Right kidney (tissue), 1 donor: Measurements from ENCODE around the gene SLC2A9.
A peak's percentile ranks its signal among the peaks of the same experiment; 100 is the strongest.

Experiments used
- DNase-seq: peaks from one replicate; pipeline ENCODE4 v3.0.0-alpha.2; 2016

The SLC2A9 gene

GRCh38 chr4:10019521-10020051, 1.7 kb downstream of the SLC2A9 start:
- DNase-seq, result no peak

- DNase-seq, result peak; percentile 93
Observed at GRCh38 chr4:10018818-10019461, 2.4 kb downstream of the SLC2A9 start.

GRCh38 chr4:10017037-10017893, 4.0 kb downstream of the SLC2A9 start:
- no peak for DNase-seq

- DNase-seq, result no peak
Observed at GRCh38 chr4:10016169-10016568, 5.1 kb downstream of the SLC2A9 start.

- peak; percentile 24 for DNase-seq
Observed at GRCh38 chr4:10015140-10015753, 6.0 kb downstream of the SLC2A9 start.

- no peak for DNase-seq
Observed at GRCh38 chr4:10013722-10014121, 7.6 kb downstream of the SLC2A9 start.

- DNase-seq, result no peak
Observed at GRCh38 chr4:10011885-10012284, 9.4 kb downstream of the SLC2A9 start.

- DNase-seq, result no peak
Observed at GRCh38 chr4:10011277-10011676, 10.0 kb downstream of the SLC2A9 start.

- DNase-seq, result no peak
Observed at GRCh38 chr4:10009861-10010500, 11.3 kb downstream of the SLC2A9 start.

GRCh38 chr4:10008609-10009005, 12.7 kb downstream of the SLC2A9 start:
- DNase-seq, result no peak

GRCh38 chr4:10007793-10008608, 13.3 kb downstream of the SLC2A9 start:
- no peak for DNase-seq

GRCh38 chr4:10007436-10007740, 13.9 kb downstream of the SLC2A9 start:
- no peak for DNase-seq

GRCh38 chr4:10006601-10007435, 14.5 kb downstream of the SLC2A9 start:
- DNase-seq, result peak; percentile 37

- no peak for DNase-seq
Observed at GRCh38 chr4:10006231-10006600, 15.1 kb downstream of the SLC2A9 start.

- no peak for DNase-seq
Observed at GRCh38 chr4:10005632-10006031, 15.7 kb downstream of the SLC2A9 start.

- DNase-seq, result no peak
Observed at GRCh38 chr4:10003666-10004065, 17.6 kb downstream of the SLC2A9 start.

- no peak for DNase-seq
Observed at GRCh38 chr4:10002278-10002677, 19.0 kb downstream of the SLC2A9 start.

- no peak for DNase-seq
Observed at GRCh38 chr4:10001757-10002156, 19.5 kb downstream of the SLC2A9 start.

GRCh38 chr4:9999956-10000561, 21.2 kb downstream of the SLC2A9 start:
- DNase-seq, result no peak

GRCh38 chr4:9997886-9998285, 23.4 kb downstream of the SLC2A9 start:
- no peak for DNase-seq
